ENCODE results near the gene DOCK1.

Gene DOCK1

DNA sequence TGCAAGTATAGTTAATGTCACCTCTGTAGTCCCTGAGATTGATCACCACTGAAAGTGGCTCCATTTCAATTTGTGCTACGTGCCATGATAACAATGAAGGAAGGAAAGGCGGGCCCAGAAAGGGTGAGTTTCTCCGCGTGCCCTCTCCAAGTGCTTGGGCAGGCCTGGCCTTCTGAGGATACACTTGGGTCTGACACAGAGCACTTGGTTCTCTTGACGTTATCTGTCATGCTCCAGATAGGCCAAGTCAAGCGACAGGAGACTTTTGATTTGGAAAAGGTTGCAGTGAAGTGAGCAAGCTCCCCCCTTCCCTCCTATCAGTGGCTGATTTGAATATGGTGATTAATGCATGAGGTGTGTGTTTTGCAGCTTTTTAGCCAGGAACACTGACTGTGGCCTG is 452.0 kb downstream of the DOCK1 start:
- no peak for DNase-seq (ENCODE audit: low spot score)

DNA sequence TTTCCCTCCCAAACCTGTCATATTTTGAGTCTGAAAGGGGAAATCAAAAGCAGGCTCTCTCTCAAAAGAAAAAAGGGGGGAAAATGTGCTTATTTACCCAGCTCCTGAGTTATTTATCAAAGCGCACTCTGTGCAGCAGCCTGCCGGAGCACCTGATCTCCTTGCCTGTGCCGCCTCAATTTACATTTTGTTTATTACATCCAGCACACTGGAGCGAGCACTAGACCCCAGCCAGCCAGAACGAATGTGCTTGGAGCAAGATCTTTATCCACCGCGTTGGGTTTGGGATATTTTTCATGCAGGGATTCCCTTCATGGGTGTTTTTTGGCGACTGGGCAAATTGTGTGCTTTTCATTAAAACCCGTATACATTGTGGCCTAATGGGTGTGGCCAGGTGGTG is 453.1 kb downstream of the DOCK1 start:
- DNase-seq (ENCODE audit: low spot score): no peak

DNA sequence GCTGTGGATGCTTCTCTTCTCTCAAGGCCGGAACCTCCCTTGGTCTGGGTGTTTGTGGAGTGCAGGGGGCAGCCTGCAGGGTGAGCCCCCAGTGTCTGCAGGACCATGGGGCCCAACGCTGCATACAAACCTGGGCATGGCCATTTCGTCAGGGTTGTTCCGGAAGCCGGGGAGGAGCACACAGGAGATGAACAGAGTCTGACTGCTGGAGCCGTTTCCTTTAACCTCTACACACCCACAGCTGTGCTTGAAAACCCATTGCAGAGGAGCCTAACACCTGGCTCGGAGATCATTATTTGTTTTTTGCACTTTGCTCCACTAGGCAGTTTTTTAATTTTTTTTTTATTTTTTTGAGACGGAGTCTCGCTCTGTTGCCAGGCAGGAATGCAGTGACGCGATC is 458.8 kb downstream of the DOCK1 start:
- no peak for DNase-seq (ENCODE audit: low spot score)

DNA sequence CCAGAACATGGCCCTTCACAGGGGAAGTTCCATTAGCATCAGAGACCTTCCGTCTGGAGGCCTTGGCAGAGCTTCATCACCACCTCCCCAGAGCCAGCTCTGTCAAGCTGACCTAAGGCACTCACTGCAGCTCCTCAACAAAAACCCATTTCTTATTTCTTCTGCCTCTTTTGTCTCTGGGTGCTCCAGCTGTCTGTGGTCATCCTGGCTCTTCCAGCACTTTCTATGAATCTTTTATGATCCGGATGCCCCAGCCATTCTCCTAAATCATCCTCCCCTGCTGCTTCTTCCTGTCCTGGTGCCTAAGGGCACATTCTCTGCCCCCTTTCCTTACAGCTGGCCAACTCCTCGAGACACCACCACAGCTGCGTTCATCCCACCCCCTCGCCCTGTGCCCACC is 462.9 kb downstream of the DOCK1 start:
- no peak for DNase-seq (ENCODE audit: low spot score)

DNA sequence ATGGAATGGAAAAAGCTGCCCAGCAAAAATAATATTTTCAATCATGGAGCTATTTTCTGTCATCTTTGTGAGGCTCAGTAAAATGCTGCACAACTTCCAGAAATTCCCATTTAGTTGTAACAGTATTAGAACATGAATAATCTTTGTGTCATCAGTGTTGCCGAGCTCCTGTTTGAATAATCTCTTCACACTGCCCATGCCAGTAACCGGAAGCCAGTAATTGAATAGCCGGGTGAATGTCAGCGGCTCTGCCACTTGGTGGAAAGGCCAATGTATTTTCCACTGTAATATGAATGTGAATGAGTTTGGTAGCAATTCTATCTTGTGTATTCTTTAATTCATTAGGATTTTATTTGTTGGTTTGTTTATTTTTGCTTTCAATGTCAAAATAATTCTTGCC is 463.7 kb downstream of the DOCK1 start:
- DNase-seq (ENCODE audit: low spot score): no peak

DNA sequence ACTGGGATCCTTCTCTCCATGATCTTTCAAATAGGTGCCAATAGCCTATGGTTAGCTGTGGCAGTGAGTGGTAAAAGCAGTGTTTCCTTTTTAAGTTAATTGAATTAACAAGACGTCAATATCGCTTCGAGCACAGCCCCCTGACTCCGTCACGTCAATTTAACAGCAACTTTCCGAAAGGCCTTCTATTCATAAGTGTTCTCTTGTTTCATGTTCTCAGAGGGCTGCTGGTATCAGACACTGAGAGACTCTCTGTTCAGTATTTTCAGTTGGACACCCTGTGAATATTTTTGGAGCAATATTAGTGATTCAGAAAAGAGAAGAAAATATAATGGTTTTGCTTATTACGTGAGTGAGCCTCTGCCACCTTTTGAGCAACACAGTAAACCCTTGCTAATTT is 465.4 kb downstream of the DOCK1 start:
- no peak for DNase-seq (ENCODE audit: low spot score)

DNA sequence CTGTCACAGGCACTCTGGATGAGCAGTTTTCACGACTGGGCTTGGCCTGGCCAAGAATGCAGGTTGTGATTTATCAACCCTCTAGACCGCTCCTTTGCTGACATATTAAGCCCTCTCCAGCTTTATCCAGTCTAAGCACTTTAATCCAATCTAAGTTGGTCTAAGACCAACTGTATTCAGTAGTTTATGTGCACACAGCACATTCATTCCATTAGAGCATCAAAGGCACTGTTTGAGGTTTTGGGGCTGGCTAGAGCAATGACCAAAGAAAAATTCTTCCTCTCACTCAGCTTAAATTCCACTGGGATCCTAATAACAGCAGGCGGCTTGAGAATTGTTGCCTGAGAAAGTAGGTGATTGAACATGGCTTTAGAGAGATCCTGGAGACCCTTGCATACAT is 467.1 kb downstream of the DOCK1 start:
- no peak for DNase-seq (ENCODE audit: low spot score)

DNA sequence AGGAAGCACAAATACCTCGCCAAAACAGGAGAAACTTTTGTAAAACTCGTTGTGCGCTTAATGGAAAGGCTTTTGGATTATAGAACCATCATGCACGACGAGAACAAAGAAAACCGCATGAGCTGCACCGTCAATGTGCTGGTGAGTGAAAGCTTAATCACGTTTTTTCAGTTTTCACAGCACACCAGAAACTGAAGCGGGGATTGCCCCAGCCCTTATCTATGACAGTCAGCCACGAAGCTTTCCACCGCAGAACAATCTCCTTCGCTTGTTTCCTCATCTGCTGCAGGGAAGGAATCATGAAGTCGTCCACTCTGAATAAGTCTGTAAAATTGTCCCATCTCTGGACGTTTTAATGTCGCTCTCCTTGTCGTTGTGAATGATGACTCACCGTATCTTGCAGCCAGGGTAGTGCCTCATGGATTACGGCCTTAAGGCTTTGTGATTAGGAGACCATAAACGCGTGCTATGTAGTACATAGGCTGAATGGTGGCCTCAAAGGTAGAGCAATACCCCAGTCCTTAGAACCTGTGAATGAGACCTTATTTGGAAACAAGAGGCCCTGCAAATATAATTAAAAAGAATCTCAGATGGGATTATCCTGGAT is 468.9 kb downstream of the DOCK1 start:
- no peak for DNase-seq (ENCODE audit: low spot score)

DNA sequence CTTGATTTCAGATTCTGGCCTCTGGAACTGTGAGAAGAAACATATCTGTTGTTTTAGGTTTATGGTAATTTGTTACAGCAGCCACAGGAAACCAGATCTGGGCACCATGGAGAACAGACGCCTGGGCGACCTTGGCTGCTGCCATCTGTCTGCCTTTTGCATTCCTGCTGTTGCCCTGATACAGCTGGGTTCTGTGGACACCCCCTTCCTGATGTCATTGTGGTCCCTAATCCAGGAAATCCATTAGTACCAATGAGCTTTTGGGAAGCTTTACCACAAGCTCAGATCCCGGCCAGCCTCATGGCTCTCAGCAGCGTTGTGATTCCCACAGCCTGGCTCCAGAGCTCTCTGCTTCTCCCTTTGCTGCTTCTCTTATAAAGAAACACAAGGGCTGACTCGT is 469.7 kb downstream of the DOCK1 start:
- no peak for DNase-seq (ENCODE audit: low spot score)

DNA sequence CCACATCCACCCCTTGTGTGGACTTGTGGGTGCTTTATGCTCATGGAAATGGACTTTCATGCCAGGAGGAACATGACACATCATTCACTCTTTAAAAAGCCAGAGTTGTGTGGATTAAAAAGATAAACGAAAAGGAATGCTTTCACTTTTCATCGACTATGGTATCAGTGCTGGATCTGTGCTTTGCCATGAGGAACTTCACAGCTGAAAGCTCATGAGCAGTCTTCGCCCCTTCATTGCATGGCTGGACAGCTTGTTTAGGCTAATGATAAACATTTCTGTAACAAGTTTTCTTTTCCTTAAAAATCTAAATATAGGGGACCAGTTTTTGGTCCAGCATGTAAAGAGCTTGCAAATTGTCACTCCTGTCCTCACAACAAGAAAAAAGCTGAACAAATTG is 470.2 kb downstream of the DOCK1 start:
- no peak for DNase-seq (ENCODE audit: low spot score)

DNA sequence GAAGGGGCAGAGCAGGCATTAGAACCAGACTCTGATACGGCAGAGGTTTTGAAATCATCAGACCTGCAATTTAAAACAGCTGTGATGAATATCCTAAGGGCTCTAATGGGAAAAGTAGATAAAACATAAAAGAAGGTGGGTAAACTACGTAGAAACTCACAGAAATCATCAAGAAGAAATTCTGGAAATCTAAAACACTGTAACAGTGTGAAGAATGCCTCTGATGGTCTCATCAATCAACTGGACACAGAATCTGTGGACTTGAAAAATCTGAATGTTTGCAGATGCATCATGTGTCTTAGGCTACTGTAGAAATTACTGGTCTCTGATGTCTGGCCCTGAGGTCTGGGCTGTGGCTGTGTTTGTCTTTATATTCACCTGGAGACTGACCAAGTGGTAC is 470.8 kb downstream of the DOCK1 start:
- no peak for DNase-seq (ENCODE audit: low spot score)

DNA sequence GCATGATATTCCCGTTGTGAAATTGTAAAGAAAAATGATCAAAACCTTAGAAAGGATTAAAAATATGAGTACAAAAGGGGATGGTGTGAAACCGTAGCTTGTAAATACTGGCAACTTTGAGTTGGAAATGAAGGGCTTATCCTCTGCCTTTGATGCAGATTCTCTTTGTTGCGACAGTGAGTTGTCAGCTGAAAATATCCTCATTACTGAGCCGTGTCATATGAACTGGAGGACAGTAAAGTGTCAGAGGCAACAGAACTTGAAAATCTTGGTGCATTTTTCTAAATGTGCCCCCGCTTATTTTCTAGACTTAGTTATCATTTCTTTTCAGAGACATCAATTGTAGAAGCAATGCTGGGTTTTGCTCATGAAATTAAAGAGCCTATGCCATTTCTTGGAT is 473.4 kb downstream of the DOCK1 start:
- no peak for DNase-seq (ENCODE audit: low spot score)

DNA sequence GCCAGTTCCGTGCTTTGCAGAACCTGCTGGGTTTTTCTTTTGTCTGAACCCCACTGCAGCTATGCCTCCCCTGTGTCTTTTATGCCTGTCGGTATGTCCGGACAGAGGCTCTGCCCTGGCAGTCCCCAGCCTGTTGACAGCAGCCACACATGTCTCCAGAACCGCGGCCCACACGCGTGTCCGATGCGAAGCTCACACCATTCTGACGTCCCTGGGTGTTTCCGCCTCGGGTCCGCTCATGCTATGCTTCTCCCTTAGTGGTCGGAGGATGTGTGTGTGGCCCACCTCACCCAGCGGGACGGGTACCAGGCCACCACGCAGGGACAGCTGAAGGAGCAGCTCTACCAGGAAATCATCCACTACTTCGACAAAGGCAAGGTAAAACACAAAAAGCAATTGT is 479.3 kb downstream of the DOCK1 start:
- no peak for DNase-seq (ENCODE audit: low spot score)

DNA sequence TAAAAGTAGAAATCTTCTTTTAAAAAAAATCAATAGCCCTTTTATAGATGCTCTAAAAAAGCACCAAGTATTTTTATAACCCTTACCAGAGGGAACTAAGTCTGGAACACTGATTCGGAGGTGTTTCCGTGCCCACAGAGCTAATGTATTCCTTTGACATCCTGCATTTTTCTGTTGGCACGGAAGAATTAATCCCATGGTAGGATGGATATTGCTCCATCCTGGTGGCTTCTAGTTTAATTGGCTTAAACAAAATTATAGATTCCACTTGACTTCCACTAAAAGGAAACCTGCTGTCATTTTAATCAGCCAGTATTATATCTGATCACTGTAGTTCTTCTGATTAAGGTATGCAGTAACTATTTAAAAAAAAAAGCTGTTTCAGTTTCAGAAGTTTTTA is 479.8 kb downstream of the DOCK1 start:
- no peak for DNase-seq (ENCODE audit: low spot score)

DNA sequence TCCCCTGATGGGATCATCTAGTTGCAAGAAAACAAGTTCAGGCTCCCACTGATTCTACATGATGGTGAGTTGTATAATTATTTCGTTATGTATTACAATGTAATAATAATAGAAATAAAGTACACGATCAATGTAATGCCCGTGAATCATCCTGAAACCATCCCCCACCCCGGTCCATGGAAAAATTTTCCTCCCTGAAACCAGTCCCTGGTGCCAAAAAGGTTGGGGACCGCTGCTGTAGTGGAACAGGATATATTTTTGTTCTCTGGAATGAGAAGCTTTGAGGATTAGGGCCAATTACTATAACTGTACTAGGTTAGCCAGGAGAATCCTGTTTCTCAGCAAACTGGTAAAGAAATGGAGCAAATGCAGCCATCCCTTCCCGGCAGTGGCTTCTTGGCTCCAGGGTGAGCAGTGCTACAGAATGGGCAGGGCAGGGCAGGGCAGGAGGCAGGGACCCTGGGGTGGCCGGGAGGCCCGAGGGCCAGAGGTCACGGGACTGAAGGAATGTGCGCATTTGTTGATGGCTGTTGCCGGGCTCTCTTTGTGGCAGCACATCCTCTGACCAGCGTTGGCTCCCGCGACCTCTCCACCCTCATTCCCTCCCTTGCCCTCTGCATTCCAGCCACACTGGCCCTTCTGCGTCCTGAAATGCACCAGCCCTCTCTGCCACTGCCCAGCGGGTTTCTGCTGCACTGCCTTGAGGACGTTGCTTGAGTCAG is 481.5 kb downstream of the DOCK1 start:
- no peak for DNase-seq (ENCODE audit: low spot score)

DNA sequence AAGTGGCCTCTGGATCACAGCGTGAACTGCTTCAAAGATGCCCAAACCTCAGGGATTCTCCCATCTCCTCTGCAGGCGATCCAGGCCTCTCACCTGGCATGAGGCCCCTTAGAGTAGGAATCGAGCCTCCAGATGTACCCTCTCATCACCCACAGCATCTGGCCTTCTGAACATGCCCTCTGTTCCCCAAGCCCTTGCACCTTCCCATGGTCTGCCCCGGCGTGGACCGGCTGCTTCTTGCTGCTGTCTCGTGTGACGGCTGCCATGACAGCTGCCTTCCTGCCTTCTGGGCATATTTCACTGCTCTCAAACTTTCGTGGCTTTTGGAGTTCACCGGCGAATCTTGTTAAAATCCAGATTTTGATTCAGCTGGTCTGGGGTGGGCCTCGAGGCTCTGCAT is 486.6 kb downstream of the DOCK1 start:
- no peak for DNase-seq (ENCODE audit: low spot score)

DNA sequence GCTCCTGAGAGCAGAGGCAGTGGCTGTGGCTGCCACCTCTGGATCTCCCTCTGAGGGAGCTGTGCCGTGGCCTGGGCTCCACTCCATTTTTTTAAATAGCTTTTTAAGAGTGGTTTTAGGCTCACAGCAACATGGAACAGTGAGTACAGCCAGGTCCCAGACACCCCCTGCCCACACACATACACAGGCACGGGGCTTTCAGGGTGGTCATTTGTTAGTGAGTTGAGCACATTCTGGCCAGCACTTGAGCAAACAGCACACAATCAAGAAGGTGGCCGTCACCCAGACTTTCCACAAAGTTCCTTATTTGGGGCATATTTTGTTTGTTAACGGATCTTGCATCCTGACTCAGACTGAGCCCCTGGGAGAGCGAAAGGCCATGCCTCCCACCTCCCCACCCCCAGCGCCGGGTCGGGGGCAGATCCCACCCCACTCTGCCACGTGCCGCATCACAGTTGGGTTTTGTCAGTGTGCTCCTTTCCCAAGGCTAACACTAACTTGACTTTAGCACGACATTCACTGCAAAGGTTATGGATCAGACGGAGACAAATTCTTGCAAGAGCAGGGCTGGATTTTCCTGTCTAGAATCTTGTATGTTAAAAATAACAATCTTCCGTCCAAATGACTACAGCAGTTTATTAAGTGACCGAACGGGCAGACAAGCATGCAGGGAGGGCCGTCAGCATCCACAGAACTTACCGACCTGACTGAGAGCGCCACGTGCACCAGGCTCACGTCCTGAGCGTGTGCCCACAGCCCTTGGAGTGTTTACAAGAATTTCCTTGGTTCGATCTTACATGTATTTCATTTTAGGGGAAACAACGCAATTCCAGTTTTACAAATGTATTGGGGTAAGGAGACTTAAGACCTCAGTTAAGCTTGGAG is 487.4 kb downstream of the DOCK1 start:
- no peak for DNase-seq (ENCODE audit: low spot score)

DNA sequence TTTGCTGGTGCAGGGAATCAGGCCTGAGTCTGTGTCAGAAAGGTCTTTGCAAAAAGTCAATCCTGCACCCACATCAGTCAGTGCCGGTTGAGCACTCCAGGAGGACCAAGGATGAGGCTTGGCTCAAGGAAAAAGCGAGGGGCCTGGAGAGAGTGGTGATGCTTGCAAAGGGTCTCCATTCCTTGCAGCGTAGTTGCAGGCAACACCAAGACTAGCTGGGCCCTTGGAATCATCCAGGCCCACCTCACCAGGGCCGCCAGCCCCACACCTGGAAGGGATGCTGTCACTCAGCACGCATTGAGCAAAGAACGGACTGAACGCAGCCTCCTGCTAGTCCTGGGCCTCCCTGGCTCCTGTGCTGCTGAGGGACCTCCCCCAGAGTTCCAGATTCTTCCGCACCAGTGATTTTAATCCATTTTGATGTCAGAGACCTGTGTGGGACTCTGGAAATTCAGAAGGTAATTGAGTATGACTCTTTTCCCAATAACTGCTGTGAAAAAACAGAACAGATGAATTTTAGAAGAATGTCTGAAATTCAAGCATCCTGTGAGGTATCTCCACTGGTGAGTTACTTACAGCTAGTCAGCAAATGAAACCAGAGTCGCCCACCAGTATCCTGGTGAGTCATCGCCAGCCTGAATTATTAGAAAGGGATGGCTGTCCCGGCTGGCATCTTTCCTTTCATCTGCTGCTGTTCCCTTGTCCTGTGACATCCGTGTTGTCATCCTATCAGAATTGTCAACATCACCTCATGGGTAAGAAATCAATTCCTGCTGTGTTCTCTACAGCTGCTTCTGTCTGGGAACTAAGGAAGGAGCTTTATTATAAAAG is 493.1 kb downstream of the DOCK1 start:
- DNase-seq (ENCODE audit: low spot score): no peak

DNA sequence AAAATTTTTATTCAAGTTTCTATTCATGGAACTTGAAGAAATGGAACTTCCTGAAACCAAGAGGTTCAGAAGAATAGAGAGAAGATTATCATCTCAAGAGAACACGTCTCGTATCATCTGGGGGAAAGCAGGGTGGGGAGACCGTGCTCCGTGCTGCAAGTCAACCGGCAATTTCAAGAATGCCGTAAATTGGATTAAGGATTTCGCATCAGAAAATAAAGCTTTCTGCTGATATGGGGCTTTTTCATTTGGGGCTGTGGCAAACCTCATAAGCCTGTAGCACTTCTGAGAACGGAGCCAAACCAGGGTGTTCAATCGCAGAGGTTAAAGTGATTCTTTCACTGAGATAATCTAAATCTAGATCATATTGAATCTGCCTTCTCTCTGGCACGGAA is 493.7 kb downstream of the DOCK1 start:
- no peak for DNase-seq (ENCODE audit: low spot score)

DNA sequence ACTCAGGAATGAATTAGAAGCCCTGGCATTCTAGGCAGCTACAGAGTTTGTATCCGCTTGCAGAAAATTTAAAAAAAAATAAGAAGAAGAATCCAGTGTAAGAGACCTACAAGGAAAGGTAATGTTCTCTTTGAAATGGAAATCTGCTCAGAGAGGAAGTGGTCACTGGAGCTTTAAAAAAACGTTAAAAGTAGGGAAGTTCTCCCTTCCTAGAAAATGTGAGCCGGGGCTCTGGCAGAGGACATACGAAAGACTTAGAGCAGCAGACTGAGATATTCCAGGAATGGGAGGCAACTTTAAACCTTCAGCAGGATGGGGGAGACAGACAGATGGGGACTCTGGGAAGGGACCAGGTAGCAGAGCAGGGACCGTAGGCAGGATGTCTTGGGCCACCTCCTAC is 494.4 kb downstream of the DOCK1 start:
- DNase-seq (ENCODE audit: low spot score): no peak

DNA sequence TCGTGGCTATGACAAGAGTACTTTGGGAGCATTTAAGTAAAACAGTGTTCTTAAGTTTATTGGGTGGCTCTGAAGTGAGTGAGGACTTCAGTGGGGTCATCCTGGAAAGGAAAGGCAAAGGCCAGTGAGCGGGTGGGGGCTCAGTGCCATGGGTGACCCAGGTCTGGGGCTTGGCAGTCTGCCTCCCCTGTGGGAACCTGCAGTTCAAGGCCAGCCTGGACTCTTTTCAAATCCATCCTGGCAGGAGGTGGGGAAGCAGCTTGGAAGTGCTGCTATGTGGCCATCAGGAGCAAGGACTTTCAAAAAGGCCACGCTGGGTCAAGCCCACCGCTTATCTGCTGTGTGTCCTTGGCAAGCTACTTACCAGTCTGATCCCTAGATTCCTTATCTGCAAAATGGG is 495.0 kb downstream of the DOCK1 start:
- no peak for DNase-seq (ENCODE audit: low spot score)

Data from NAMALWA (cell line).